H1 (cell line): Measurements from ENCODE around the gene PRICKLE1. TPM values are rescaled to one million over a fixed set of nuclear protein-coding genes. Genes with fewer than 3 reads are reported as not detected.

Experiments used
- CTCF ChIA-PET: fragments of 300-600 bp; sonication (Branson Sonifier 250); formaldehyde crosslinking; loops from one replicate; lab custom pipeline; 2021; ENCODE audit not compliant: partially characterized antibody; lab: Charles Lee
- POLR2A ChIA-PET: fragments of 300-600 bp; sonication (Branson Sonifier 250); formaldehyde crosslinking; loops from one replicate; lab custom pipeline; 2021; ENCODE audit warnings: inconsistent platforms; ENCODE audit not compliant: partially characterized antibody; lab: Charles Lee
- DNase-seq, 2 experiments: peaks; one replicate each; pipeline versions ENCODE4 v3.0.0 to v3.0.0-alpha.2; 2010 to 2022; ENCODE audit warnings: low spot score in 2 of 2, low read depth in 1 of 2, mixed read lengths in 1 of 2
- FAIRE-seq: peaks from 2 replicates; lab custom pipeline; 2011; peaks lifted over from hg19 to GRCh38; lab: Jason Lieb, UNC
- H2AFZ ChIP-seq: 2 replicates; pipeline ENCODE4 v1.8.1; 2012; ENCODE audit warnings: low read length, inconsistent platforms
- H2AK5ac ChIP-seq: 2 replicates; pipeline ENCODE4 v1.6.1; 2013; ENCODE audit warnings: low read depth, low read length
- H2BK120ac ChIP-seq: replicated peaks from 2 replicates; pipeline ENCODE3; 2013; ENCODE audit warnings: low read depth, low read length, inconsistent platforms
- H2BK12ac ChIP-seq: 2 replicates; pipeline ENCODE4 v1.6.1; 2013; ENCODE audit warnings: low read depth, low read length
- H2BK15ac ChIP-seq: 2 replicates; pipeline ENCODE4 v1.6.1; 2013; ENCODE audit warnings: low read length
- H2BK20ac ChIP-seq: 2 replicates; pipeline ENCODE4 v1.6.1; 2013; ENCODE audit warnings: low read length
- H2BK5ac ChIP-seq: 2 replicates; pipeline ENCODE4 v1.6.1; 2013; ENCODE audit warnings: low read depth, low read length
- H3K14ac ChIP-seq: 2 replicates; pipeline ENCODE4 v1.6.1; 2013; ENCODE audit warnings: inconsistent platforms; ENCODE audit not compliant: insufficient read length
- H3K18ac ChIP-seq: 2 replicates; pipeline ENCODE4 v1.6.1; 2013; ENCODE audit warnings: low read length; ENCODE audit errors: extremely low read depth
- H3K23ac ChIP-seq: 2 replicates; pipeline ENCODE4 v1.6.1; 2013; ENCODE audit warnings: inconsistent platforms; ENCODE audit not compliant: insufficient read length
- H3K23me2 ChIP-seq: 2 replicates; pipeline ENCODE4 v1.6.1; 2013; ENCODE audit warnings: low read depth, low read length
- H3K27ac ChIP-seq: 2 replicates; pipeline ENCODE4 v1.6.1; 2011; ENCODE audit warnings: low read depth, low read length, inconsistent platforms
- H3K27me3 ChIP-seq, 4 experiments: replicated peaks in 1 of 4; 1 replicate in 1 of 4; 2 replicates in 3 of 4; pipeline versions ENCODE4 v1.6.1 to v1.8.1; 2011 to 2013; ENCODE audit warnings: low read length in 3 of 4, mild to moderate bottlenecking in 3 of 4, inconsistent platforms in 2 of 4, mixed read lengths in 2 of 4, moderate library complexity in 1 of 4; ENCODE audit not compliant: control insufficient read depth in 3 of 4, insufficient read depth in 3 of 4; ENCODE audit errors: extremely low read depth in 1 of 4
- H3K36me3 ChIP-seq, 4 experiments: 2 replicates each; pipeline versions ENCODE4 v1.6.1 to v1.8.1; 2011 to 2013; ENCODE audit warnings: mild to moderate bottlenecking in 4 of 4, low read length in 3 of 4, moderate library complexity in 2 of 4, control low read depth in 1 of 4, inconsistent platforms in 1 of 4; ENCODE audit not compliant: insufficient read depth in 4 of 4, control insufficient read depth in 2 of 4
- H3K4ac ChIP-seq: replicated peaks from 2 replicates; pipeline ENCODE3; 2013; ENCODE audit warnings: low read length, low read depth, mixed read lengths, inconsistent platforms; ENCODE audit not compliant: insufficient read length
- H3K4me1 ChIP-seq, 4 experiments: replicated peaks in 1 of 4; 1 replicate in 1 of 4; 2 replicates in 3 of 4; pipeline versions ENCODE4 v1.6.1 to v1.8.1; 2011 to 2013; ENCODE audit warnings: low read length in 3 of 4, inconsistent platforms in 2 of 4, mixed read lengths in 1 of 4; ENCODE audit not compliant: insufficient read depth in 4 of 4, control insufficient read depth in 3 of 4
- H3K4me2 ChIP-seq, 2 experiments: 2 replicates each; pipeline versions ENCODE4 v1.6.1 to v1.8.1; 2011 to 2013; ENCODE audit warnings: low read depth in 2 of 2, low read length in 2 of 2, control low read depth in 1 of 2, inconsistent platforms in 1 of 2, mild to moderate bottlenecking in 1 of 2; ENCODE audit not compliant: insufficient read depth in 1 of 2
- H3K4me3 ChIP-seq, 4 experiments: fragments of 200-600, 300-600 bp in 1 of 4; sonication (generic), shearing (Covaris generic), sonication (Bioruptor Twin) in 1 of 4; 2 replicates each; pipeline versions ENCODE4 v1.5.1 to v1.8.1; 2011 to 2016; ENCODE audit warnings: low read length in 4 of 4, low read depth in 3 of 4, control low read depth in 2 of 4, inconsistent platforms in 2 of 4, mild to moderate bottlenecking in 2 of 4, mixed read lengths in 1 of 4, moderate library complexity in 1 of 4; ENCODE audit not compliant: insufficient read depth in 2 of 4; ENCODE audit errors: extremely low read depth in 1 of 4
- H3K56ac ChIP-seq: replicated peaks from 2 replicates; pipeline ENCODE3; 2013; ENCODE audit warnings: low read depth, mild to moderate bottlenecking, mixed read lengths, low read length, inconsistent platforms; ENCODE audit not compliant: insufficient read length
- H3K79me1 ChIP-seq: 2 replicates; pipeline ENCODE4 v1.6.1; 2013; ENCODE audit warnings: low read depth, low read length, control low read depth
- H3K79me2 ChIP-seq, 2 experiments: 2 replicates each; pipeline versions ENCODE4 v1.6.1 to v1.8.1; 2012 to 2013; ENCODE audit warnings: low read length in 2 of 2, mild to moderate bottlenecking in 2 of 2, inconsistent platforms in 1 of 2; ENCODE audit not compliant: insufficient read depth in 2 of 2, control insufficient read depth in 1 of 2
- H3K9ac ChIP-seq, 4 experiments: replicated peaks in 1 of 4; 1 replicate in 1 of 4; 2 replicates in 3 of 4; pipeline versions ENCODE4 v1.6.1 to v1.8.1; 2011 to 2013; ENCODE audit warnings: low read depth in 3 of 4, low read length in 3 of 4, control low read depth in 2 of 4, mild to moderate bottlenecking in 2 of 4, moderate library complexity in 2 of 4, inconsistent platforms in 1 of 4; ENCODE audit errors: extremely low read depth in 1 of 4
- H3K9me3 ChIP-seq, 2 experiments: 2 replicates each; pipeline versions ENCODE4 v1.6.1 to v1.8.1; 2012 to 2013; ENCODE audit warnings: mild to moderate bottlenecking in 2 of 2, moderate library complexity in 2 of 2, control low read depth in 1 of 2, inconsistent platforms in 1 of 2, low read depth in 1 of 2, low read length in 1 of 2, mixed read lengths in 1 of 2; ENCODE audit not compliant: insufficient read depth in 2 of 2
- H4K20me1 ChIP-seq, 2 experiments: replicated peaks in 1 of 2; 2 replicates each; pipeline versions ENCODE3 to v1.8.1; 2011 to 2013; ENCODE audit warnings: inconsistent platforms in 2 of 2, low read length in 2 of 2, mild to moderate bottlenecking in 1 of 2; ENCODE audit not compliant: insufficient read depth in 2 of 2, control insufficient read depth in 1 of 2
- H4K5ac ChIP-seq: 2 replicates; pipeline ENCODE4 v1.6.1; 2013; ENCODE audit warnings: low read length, low read depth, mixed read lengths, inconsistent platforms; ENCODE audit not compliant: insufficient read length
- H4K8ac ChIP-seq: 2 replicates; pipeline ENCODE4 v1.8.0; 2013; ENCODE audit warnings: mild to moderate bottlenecking, moderate library complexity, low read length, inconsistent platforms; ENCODE audit not compliant: insufficient read depth; ENCODE audit errors: extremely low read depth
- H4K91ac ChIP-seq: replicated peaks from 2 replicates; pipeline ENCODE3; 2013; ENCODE audit warnings: low read length, mixed read lengths, inconsistent platforms; ENCODE audit not compliant: insufficient read length
- ASH2L ChIP-seq: fragments of 200-600, 300-600 bp; sonication (generic); IDR thresholded peaks from one replicate; pipeline ENCODE4 v1.7.1; 2017; ENCODE audit warnings: low read length
- CHD2 ChIP-seq: IDR thresholded peaks from 2 replicates; pipeline ENCODE4 v1.6.1; 2012; ENCODE audit warnings: low read length, improper control_type of control experiment
- CTCF ChIP-seq, 3 experiments: IDR thresholded peaks; 1 replicate in 2 of 3; 2 replicates in 1 of 3; pipeline versions ENCODE4 v1.5.1 to v1.6.1; 2011; ENCODE audit warnings: low read length in 3 of 3, mild to moderate bottlenecking in 3 of 3, inconsistent platforms in 2 of 3, low read depth in 1 of 3, moderate library complexity in 1 of 3; ENCODE audit not compliant: insufficient read depth in 1 of 3; ENCODE audit errors: control extremely low read depth in 1 of 3
- JUN ChIP-seq: IDR thresholded peaks from 2 replicates; pipeline ENCODE4 v1.6.1; 2011; ENCODE audit warnings: low read depth, mild to moderate bottlenecking, improper control_type of control experiment, low read length
- NANOG ChIP-seq: IDR thresholded peaks from 2 replicates; pipeline ENCODE4 v1.6.1; 2011; ENCODE audit warnings: low read length, low read depth, mild to moderate bottlenecking, inconsistent platforms; ENCODE audit not compliant: insufficient read depth, poor library complexity, severe bottlenecking
- RBBP5 ChIP-seq: IDR thresholded peaks from 2 replicates; pipeline ENCODE4 v1.7.1; 2012; ENCODE audit warnings: low read depth, mild to moderate bottlenecking, inconsistent platforms, low read length, moderate library complexity, borderline replicate concordance
- SP1 ChIP-seq: IDR thresholded peaks from 2 replicates; pipeline ENCODE4 v1.6.1; 2011; ENCODE audit warnings: low read depth, low read length
- SRF ChIP-seq: IDR thresholded peaks from 2 replicates; pipeline ENCODE4 v1.6.1; 2011; ENCODE audit warnings: mild to moderate bottlenecking, low read depth, low read length, moderate library complexity
- TAF1 ChIP-seq: IDR thresholded peaks from 2 replicates; pipeline ENCODE4 v1.6.1; 2011; ENCODE audit warnings: mild to moderate bottlenecking, low read depth, low read length
- TBP ChIP-seq: IDR thresholded peaks from 2 replicates; pipeline ENCODE4 v1.6.1; 2011; ENCODE audit warnings: low read depth, low read length, improper control_type of control experiment
- WGBS, 2 experiments: shearing (Covaris generic) in 1 of 2; methylation state at CpG; one replicate each; pipeline versions ENCODE4 v1.1.6 to v1.1.7; 2013 to 2015; ENCODE audit warnings: low lambda C conversion rate in 2 of 2, mixed read lengths in 2 of 2, inconsistent platforms in 1 of 2, low coverage in 1 of 2, missing lambda C conversion rate in 1 of 2; ENCODE audit not compliant: insufficient replicate concordance in 2 of 2, insufficient coverage in 1 of 2, insufficient read length in 1 of 2; ENCODE audit errors: extremely low coverage in 1 of 2, missing lambda C conversion rate in 1 of 2; 5-methylcytosine and 5-hydroxymethylcytosine counted together
- polyA plus RNA-seq, 7 experiments: library from polyadenylated mRNA; depleted of rRNA in 3 of 7; stranded (reverse) in 5 of 7; unstranded in 2 of 7; fragments of >200 nt in 5 of 7; fragments of 200-250 nt in 2 of 7; gene quantifications; 1 replicate in 5 of 7; 2 replicates in 1 of 7; 4 replicates in 1 of 7; pipeline versions ENCODE4 v1.2.1 to v1.2.3, GENCODE V29; 2011 to 2013; ENCODE audit warnings: missing spikeins in 2 of 7, mixed read lengths in 2 of 7
- total RNA-seq: library from RNA; stranded (reverse); fragmentation: NEBNext Ultra II Directional; extraction: Animal tissue kit (Norgen Biotek cat#: 25700); gene quantifications from 2 replicates; pipeline ENCODE4 v1.2.1, GENCODE V29; 2021
- TF ChIP-seq, protein P1 (sequence below): IDR thresholded peaks from 2 replicates; pipeline ENCODE4 v1.6.1; 2012; ENCODE audit warnings: inconsistent platforms

PRICKLE1 gene
- total and polyA plus RNA-seq, 2 of the 8 experiments (the other 6 are each of a cell fraction or from before 2014, with no cell fraction given) = 14.0 to 22.4 TPM

DNA sequence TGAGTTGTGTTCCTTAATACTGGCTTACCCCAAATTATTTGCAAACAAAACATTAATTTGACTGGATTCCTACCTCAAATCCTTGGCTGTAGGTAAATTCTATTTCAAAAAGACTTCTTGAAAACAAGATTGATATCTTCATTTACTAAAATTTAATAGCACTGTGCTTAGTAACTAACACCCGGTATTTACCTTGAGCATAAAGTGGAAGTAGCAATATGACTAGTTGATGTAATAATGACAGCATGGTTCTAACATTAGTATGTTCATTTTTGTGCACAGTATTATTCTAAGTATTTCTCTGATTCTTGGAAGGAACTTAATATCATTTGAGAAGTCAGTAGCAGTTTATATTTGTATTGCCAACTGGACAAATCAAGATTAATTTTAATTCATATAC, 166.8 kb downstream of the PRICKLE1 start:
- H2AK5ac ChIP-seq = no peak overlapping the region
- H2AFZ ChIP-seq = no peak overlapping the region
- H3K4me3 ChIP-seq = no peak overlapping the region
- no peak overlapping the region for H2BK120ac ChIP-seq
- CTCF ChIA-PET = interaction anchor here (0.6 kb wide), 1 partner anchor 318 kb away, joined by 3 read pairs; no protein-coding TSS in a partner anchor
- H3K9me3 ChIP-seq = no peaks in the 10 kb centered on the region
- no peak overlapping the region for H4K8ac ChIP-seq
- no peak overlapping the region for H2BK20ac ChIP-seq
- H3K79me1 ChIP-seq = no peaks in the 10 kb centered on the region
- POLR2A ChIA-PET = interaction anchor here (0.6 to 0.8 kb wide), 2 partner anchors 21 to 30 kb away, joined by 3 read pairs; no protein-coding TSS in a partner anchor
- H3K18ac ChIP-seq = no peak overlapping the region
- no peak overlapping the region for H4K5ac ChIP-seq
- 95% methylated on average over 1 of the region's 1 CpG; no CpG with 5 or more reads in 1 of the 2 experiments for WGBS, 2 experiments
- no peak overlapping the region for H3K4ac ChIP-seq
- no peaks in the 10 kb centered on the region; the same call in 1 of the 2 replicates for H3K23me2 ChIP-seq
- H4K20me1 ChIP-seq = no peaks in the 10 kb centered on the region
- no peak overlapping the region for H3K4me2 ChIP-seq
- H3K27ac ChIP-seq = no peak overlapping the region
- DNase-seq (no peak), FAIRE-seq (no peak)
- H3K4me1 ChIP-seq = peaks cover 0 to 3% (median 1%) of the 10 kb centered on the region in 4 experiments; a peak in 2 of 7 replicates
- 0 out of 4 replicates have a peak, but pooled peaks cover 0 to 3% of the 10 kb centered on the region in 2 experiments for H3K79me2 ChIP-seq
- H3K9ac ChIP-seq = no peak overlapping the region
- H3K23ac ChIP-seq = no peak overlapping the region
- no peak overlapping the region for H2BK15ac ChIP-seq
- no peak overlapping the region for H2BK5ac ChIP-seq
- no peak overlapping the region for H4K91ac ChIP-seq
- TF ChIP-seq CHD2 (no peak), SP1 (no peak), JUN (no peak), ASH2L (no peak), NANOG (no peak), TAF1 (no peak), SRF (no peak), TBP (no peak), CTCF (IDR thresholded peaks at IDR 0.05; ENCODE audit: control extremely low read depth in 1 of 3, insufficient read depth in 1 of 3, low read depth in 1 of 3, low read length in 3 of 3) (no peak), RBBP5 (no peak)
- TF ChIP-seq, protein P1, sequence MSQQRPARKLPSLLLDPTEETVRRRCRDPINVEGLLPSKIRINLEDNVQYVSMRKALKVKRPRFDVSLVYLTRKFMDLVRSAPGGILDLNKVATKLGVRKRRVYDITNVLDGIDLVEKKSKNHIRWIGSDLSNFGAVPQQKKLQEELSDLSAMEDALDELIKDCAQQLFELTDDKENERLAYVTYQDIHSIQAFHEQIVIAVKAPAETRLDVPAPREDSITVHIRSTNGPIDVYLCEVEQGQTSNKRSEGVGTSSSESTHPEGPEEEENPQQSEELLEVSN = no peak
- H3K14ac ChIP-seq = no peak overlapping the region
- no peak overlapping the region for H3K56ac ChIP-seq
- H3K36me3 ChIP-seq = no peaks in the 10 kb centered on the region; a peak in 1 of 8 replicates
- H2BK12ac ChIP-seq = no peak overlapping the region
- no peaks in the 10 kb centered on the region for H3K27me3 ChIP-seq
